ENCODE results near the gene CPT1B.
"Not testable (repeated sequence)": the region's sequence is repeated elsewhere in the genome, so short reads cannot be mapped to it uniquely, and the experiment has no call there.

Gene CPT1B

GRCh38 chr22:50608996-50609395, 30.8 kb upstream of the CPT1B start:
- DNase-seq, result no peak

GRCh38 chr22:50608058-50608840, 30.0 kb upstream of the CPT1B start:
- not testable (repeated sequence) for DNase-seq

DNA sequence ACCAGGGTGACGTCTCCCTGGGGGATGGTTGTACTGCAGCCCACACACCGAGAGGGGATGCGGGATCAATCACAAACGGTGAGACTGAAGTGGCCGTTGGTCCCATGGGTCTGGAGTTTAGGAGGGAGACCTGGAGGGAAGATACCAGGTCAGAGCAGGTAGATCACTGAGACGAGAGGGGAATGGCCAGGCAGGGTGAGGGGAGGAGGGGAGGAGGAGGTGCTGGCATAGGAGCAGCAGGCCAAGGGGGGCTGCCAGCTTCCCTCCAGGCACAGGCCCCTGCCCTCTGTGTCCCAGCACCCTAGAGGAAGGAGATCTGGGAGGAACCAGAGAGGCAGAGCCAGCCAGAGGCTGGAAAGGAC, 29.4 kb upstream of the CPT1B start:
- DNase-seq, result no peak

DNA sequence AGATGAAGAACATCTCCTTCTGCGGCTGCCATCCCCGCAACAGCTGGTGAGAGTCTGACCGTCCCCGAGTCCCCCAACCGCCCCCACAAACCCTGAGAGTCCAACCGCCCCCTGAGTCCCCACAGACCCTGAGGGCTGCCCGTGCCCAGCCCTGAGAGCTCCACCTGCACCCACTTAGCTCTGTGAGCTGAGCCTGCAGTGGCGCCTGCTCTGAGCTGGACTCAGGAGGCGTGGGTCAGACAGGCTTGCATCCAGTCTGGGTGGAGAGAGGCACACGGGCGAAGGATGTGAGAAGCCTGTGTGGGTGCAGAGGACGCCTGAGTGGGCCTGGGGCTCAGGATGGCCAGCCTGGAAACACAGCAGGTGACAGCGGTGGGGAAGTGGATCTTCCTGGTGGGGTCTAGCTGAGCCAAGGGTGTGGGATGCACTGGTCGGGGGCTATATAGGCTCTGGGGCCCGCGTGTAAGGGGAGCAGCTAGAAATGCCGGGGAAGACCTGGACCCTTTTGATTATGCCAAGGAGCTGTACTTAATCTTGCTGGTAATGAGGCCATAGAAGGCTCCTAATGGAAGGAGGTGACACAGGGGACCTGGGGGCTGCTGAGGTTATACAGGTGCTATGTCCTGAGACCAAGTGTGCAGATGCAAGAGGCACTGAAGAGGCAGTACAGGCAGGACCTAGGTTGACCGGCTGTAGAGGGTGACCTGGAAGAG, 28.9 kb upstream of the CPT1B start:
- no peak for DNase-seq

- no peak for DNase-seq
Measured at GRCh38 chr22:50606165-50606945, 28.1 kb upstream of the CPT1B start.

DNA sequence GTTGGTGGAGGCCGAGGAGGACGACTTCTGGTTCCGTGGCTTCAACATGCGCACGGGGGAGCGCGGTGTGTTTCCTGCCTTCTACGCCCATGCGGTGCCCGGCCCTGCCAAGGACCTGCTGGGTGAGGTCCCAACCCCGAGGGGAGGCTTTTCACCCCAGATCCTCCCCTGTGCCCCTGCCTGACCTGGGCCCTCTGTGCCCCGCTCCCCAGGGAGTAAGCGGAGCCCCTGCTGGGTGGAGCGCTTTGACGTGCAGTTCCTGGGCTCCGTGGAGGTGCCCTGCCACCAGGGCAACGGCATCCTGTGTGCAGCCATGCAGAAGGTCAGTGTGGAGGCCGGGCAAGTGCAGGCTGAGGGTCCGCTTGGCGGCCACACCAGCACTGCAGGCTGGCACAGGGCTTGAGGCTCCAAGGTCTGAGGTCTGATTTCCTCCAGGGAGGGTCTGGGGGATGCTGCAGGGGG, 27.4 kb upstream of the CPT1B start:
- DNase-seq, result no peak

- no peak for DNase-seq
Measured at GRCh38 chr22:50605002-50605612, 26.9 kb upstream of the CPT1B start.

GRCh38 chr22:50604256-50605001, 26.2 kb upstream of the CPT1B start:
- DNase-seq, result no peak

- no peak for DNase-seq
Measured at GRCh38 chr22:50603511-50604255, 25.5 kb upstream of the CPT1B start.

DNA sequence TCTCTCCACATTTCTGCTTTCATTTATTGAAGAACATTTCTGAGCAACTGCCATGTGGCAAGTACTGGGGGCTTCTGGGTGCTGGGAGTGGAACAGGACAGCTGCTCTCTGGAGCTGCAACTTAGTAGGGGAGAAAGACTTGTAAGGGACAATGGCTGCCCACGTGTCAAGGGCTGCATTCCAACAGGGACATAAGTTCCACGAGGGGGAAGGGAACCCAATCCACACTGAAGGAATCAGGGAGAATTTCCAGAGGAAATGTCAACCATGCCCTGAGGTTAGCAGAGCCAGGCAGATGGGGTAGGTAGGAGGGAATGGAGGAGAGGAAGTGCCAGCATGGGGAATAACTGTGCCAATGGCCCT, 24.1 kb upstream of the CPT1B start:
- no peak for DNase-seq

- no peak for DNase-seq
Measured at GRCh38 chr22:50601669-50602337, 23.6 kb upstream of the CPT1B start.

DNA sequence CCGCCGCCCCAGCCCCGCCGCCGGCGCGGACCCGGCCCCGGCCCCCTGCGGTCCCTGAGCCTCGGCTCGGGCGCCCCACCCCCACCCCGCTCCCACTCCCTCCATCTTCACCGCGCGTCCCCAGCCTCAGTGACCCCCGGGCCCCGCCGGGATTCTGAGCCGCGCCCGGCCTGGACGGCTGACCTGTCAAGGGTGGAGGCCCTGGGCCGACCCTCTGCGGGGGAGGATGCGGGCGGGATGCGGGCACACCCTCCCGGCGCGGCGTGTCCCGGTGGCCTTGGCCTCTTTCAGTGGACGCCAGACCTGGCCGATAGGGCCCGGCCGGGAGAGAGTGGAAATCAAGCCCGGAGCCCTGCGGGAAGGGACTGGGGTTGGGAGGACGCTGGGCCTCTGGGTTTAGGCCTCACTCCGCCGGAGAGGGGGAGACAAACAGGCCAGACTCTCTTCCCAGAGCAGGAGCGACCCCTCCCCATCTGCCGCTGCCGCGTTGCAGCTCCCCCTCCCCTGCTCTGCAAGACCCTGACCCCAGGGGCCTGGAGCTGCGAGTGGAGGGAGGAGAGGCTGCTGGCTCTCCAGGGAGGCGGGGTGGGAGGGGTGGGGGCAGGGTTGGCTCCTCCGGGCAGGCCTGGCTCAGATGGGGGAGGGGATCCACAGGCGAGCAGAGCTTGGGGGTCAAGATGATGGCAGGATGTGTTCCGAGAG, 22.9 kb upstream of the CPT1B start:
- no peak for DNase-seq

DNA sequence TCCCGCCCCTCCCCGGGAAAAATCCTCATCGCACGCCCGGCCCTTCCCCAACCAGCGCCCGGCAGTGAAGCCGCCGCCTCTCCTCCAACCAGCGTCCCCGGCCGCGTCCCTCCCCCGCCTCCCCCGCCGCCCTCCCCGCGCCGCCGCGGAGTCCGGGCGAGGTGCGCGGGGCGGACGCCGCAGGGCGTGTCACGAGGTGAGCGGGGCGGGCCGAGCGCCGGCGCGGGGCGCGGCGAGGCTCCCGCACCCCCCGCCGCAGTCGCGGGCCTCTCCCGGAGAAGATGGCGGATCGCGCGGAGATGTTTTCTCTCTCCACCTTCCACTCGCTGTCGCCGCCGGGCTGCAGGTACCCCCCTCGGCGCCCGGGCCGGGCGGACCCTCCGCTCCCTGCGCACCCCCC, 22.3 kb upstream of the CPT1B start, which contains the start of gene MAPK8IP2:
TSS of gene MAPK8IP2 (plus strand) at position 256 of the 400 bp plus-strand sequence. CDS start at position 282, 26 bp downstream.
- DNase-seq, result no peak

GRCh38 chr22:50599816-50600455, 21.7 kb upstream of the CPT1B start:
- DNase-seq, result peak; percentile 65

GRCh38 chr22:50597097-50597496, 18.9 kb upstream of the CPT1B start:
- DNase-seq, result no peak

- no peak for DNase-seq
Measured at GRCh38 chr22:50595189-50595588, 17.0 kb upstream of the CPT1B start.

GRCh38 chr22:50587407-50587806, 9.2 kb upstream of the CPT1B start:
- no peak for DNase-seq

GRCh38 chr22:50586416-50586815, 8.2 kb upstream of the CPT1B start:
- no peak for DNase-seq

DNA sequence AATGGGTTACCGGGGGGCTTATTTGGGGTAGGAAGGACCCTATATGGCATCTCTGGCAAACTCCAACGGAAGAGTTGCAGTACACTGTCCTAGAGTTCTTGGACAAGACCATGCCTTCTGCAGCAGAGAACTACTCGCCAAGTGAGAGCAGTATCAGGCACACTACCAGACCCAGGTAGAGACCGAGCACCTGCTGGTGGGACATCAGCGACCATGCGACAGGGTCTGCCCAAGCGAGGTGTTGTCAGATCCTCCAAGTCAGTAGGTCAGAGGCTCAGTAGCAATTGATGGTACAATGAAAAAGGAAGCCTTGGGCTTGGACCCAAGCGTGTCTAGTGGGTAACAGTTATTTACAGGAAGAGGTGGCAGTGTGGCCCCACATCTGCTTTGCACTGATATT, 7.6 kb upstream of the CPT1B start:
- no peak for DNase-seq

GRCh38 chr22:50585238-50585637, 7.0 kb upstream of the CPT1B start:
- no peak for DNase-seq

Measured in CD4-positive, alpha-beta T cell treated with Interleukin-17A for 1 hour (primary cell).